RWPE1 (cell line): ENCODE measurements around the gene JAZF1.

Source experiments
- CTCF ChIA-PET: fragments of 350-600 bp; sonication (Branson Sonifier 250); formaldehyde crosslinking; extraction: SDS; loops from one replicate; lab custom pipeline; 2021; lab: Yijun Ruan, JAX
- POLR2A ChIA-PET: fragments of 400-600 bp; formaldehyde crosslinking; extraction: SDS; loops from one replicate; lab custom pipeline; 2020; ENCODE audit warnings: antibody characterized with exemption; ENCODE audit not compliant: low non-redundant PET; lab: Yijun Ruan, JAX
- DNase-seq: peaks from one replicate; pipeline ENCODE4 v3.0.0; 2012; ENCODE audit warnings: low spot score
- H3K27ac ChIP-seq: fragments of 450-650 bp; 2 replicates; pipeline ENCODE4 v1.5.1; 2017
- TF ChIP-seq, protein P1 (sequence below): fragments of 450-650 bp; conservative IDR thresholded peaks from 2 replicates; pipeline ENCODE4 v1.5.1; 2017; ENCODE audit warnings: low read depth, mild to moderate bottlenecking

Gene JAZF1

DNA sequence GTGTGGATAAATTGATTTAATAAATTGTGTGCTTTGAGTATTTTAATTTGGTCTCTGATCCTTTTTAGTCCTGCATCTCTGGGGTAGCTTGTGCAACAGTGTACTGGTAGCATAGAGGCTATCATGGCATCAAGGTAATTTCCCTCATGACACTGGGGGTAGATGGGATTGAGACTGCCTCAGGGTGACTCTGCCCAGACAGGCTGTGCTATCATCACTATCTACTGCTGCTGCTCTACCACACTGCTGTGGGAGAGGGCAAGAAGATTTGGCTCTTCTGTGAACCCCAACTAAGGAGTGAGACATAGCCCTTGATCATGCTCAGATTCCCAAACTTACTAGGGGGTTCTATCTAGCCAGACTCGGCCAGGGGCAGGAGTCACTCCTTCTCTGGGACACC is 43.6 kb upstream of the JAZF1 start:
- no peak for DNase-seq
- TF ChIP-seq, protein P1, sequence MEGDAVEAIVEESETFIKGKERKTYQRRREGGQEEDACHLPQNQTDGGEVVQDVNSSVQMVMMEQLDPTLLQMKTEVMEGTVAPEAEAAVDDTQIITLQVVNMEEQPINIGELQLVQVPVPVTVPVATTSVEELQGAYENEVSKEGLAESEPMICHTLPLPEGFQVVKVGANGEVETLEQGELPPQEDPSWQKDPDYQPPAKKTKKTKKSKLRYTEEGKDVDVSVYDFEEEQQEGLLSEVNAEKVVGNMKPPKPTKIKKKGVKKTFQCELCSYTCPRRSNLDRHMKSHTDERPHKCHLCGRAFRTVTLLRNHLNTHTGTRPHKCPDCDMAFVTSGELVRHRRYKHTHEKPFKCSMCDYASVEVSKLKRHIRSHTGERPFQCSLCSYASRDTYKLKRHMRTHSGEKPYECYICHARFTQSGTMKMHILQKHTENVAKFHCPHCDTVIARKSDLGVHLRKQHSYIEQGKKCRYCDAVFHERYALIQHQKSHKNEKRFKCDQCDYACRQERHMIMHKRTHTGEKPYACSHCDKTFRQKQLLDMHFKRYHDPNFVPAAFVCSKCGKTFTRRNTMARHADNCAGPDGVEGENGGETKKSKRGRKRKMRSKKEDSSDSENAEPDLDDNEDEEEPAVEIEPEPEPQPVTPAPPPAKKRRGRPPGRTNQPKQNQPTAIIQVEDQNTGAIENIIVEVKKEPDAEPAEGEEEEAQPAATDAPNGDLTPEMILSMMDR: no peak
- no peak overlapping the region for H3K27ac ChIP-seq
- CTCF ChIA-PET: interaction anchor here (0.6 kb wide), 1 partner anchor 13 kb away, joined by 3 read pairs; no protein-coding TSS in a partner anchor
- POLR2A ChIA-PET: no interaction called here

GRCh38 chr7:28222636-28223035 is 42.0 kb upstream of the JAZF1 start:
- no peak overlapping the region for H3K27ac ChIP-seq
- CTCF ChIA-PET: interaction anchor here (0.8 kb wide), 1 partner anchor 14 kb away, joined by 7 read pairs; no protein-coding TSS in a partner anchor
- no peak for DNase-seq
- POLR2A ChIA-PET: no interaction called here
- TF ChIP-seq, protein P1: no peak

- TF ChIP-seq, protein P1: no peak
- ChIA-PET CTCF (no interaction called here), POLR2A (no interaction called here)
- no peak for DNase-seq
- no peak overlapping the region for H3K27ac ChIP-seq
These were observed 39.2 kb upstream of the JAZF1 start for GRCh38 chr7:28219793-28220192.

GRCh38 chr7:28217143-28217542 is 36.5 kb upstream of the JAZF1 start:
- ChIA-PET CTCF (no interaction called here), POLR2A (no interaction called here)
- DNase-seq: no peak
- H3K27ac ChIP-seq: no peak overlapping the region
- TF ChIP-seq, protein P1: no peak

- H3K27ac ChIP-seq: no peak overlapping the region
- DNase-seq: no peak
- ChIA-PET POLR2A (no interaction called here), CTCF (interaction anchor here (0.7 kb wide), 2 partner anchors 14 to 711 kb away, joined by 3 to 4 read pairs; no protein-coding TSS in a partner anchor)
- TF ChIP-seq, protein P1: no peak
These were observed 30.4 kb upstream of the JAZF1 start for GRCh38 chr7:28211006-28211405.

DNA sequence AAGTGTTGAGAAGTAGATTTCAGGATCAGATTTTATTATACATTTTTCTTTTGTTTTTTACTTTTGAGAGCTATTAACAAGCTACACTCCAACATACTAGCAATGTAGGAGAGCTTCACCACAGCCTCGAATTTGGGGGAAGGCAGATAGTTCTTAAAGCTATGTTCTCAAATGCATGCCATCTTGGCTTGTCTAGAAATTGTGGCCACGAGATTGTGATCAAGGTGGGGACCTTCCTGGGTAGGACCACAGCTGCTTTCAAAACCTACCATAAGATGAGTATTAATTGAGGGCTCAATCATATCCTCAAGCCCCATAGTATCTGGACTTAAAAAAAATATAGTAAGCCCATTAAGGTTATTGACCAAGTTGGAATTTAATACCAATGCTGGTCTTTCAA is 27.9 kb upstream of the JAZF1 start:
- TF ChIP-seq, protein P1: no peak
- ChIA-PET CTCF (interaction anchor here (1.2 kb wide), 1 partner anchor 14 kb away, joined by 7 read pairs; no protein-coding TSS in a partner anchor), POLR2A (no interaction called here)
- no peak for DNase-seq
- H3K27ac ChIP-seq: no peak overlapping the region
